GM18499 (cell line): ENCODE data around the gene RGS4.
"Not testable (repeated sequence)": the region's sequence is repeated elsewhere in the genome, so short reads cannot be mapped to it uniquely, and the experiment has no call there.

ENCODE experiments used
- ATAC-seq: cut with Tn5 transposase; IDR thresholded peaks from one replicate; pipeline ENCODE4 v1.9.1; 2021; ENCODE audit warnings: moderate number of reproducible peaks; ENCODE audit not compliant: insufficient read depth, unreplicated experiment

Gene RGS4

DNA sequence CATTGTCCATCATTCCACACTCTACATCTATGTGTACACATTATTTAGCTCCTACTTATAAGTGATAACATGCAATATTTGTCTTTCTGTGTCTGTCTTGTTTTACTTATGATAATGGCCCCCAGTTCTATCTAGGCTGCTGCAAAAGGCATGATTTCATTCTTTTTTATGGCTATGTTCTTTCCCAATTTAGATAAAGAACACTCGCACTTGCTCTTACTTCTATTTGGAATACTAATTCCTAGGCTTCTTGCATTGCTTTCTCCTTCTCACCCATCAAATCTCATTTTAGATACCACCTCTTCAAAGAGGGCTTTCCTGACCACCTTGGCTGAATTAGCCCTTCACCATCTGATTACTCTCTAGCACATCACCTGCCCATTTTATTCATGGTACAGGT is 3.0 kb upstream of the RGS4 start:
- ATAC-seq, result no peak

DNA sequence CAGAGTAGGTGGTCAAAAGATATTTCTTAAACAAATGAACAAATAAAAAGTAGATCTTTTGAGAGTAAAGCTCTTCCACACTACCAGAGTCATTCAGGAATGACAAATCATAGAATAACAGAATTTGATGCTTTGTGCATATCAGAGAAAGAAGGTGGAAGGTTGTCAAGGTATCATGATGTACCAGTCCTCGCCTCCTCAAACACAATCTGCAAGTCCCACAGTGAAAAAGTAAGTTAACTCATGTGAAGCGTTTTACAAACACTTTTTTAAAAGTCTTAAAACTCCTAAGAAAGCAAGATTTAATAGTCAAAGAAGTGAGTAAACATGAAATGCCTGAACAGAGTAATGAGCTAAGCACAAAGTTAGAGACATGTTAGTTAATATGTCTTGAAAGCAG is 2.5 kb upstream of the RGS4 start:
- ATAC-seq, result no peak

DNA sequence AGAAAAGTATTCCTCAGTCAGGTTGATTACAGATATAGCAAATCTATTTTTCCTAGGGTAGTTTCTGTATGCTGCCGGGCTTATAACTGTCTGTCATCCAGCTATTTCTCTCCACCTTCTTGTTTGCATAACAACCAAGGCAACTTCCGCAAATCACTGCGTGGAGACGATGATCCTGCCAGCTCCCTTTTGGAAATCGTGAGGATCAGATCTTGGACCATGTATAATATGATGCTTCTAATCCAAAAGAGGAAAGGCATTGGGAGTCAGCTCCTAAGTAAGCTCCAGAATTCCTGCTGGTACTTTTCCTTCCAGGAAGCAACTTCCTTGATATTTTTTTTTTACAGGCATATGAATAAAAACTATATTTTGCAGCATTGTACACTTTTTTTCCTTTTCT is 445 bp upstream of the RGS4 start:
- no peak for ATAC-seq

DNA sequence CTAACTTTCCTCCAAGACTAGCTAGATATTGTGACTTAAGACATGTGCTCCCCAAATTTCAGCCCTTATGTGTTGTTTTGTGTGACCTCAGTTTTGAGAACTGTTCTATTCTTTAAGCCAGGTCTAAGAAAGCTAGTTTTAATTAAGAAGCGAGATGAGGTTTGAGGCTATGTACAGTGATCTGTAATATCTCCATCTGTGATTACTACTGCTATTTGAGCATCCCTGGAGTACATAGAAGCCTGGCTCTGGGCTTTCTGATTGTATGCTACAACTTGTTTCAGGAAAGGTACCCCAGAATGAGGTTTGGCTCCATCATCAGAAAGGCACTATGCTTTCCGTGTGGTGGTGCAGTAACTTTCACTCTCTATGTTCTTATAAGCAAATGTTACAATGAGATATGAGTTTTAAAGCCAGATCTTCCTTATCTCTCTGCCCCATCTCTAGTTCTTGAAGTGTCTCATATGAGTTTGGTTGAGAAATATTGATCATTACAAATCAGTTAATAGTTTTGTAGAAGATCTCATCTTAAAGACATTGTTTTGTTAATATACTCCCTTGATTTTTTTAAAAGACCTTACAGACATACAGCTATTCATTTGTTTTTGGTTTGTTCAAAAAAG is 605 bp downstream of the RGS4 start:
- no peak for ATAC-seq

DNA sequence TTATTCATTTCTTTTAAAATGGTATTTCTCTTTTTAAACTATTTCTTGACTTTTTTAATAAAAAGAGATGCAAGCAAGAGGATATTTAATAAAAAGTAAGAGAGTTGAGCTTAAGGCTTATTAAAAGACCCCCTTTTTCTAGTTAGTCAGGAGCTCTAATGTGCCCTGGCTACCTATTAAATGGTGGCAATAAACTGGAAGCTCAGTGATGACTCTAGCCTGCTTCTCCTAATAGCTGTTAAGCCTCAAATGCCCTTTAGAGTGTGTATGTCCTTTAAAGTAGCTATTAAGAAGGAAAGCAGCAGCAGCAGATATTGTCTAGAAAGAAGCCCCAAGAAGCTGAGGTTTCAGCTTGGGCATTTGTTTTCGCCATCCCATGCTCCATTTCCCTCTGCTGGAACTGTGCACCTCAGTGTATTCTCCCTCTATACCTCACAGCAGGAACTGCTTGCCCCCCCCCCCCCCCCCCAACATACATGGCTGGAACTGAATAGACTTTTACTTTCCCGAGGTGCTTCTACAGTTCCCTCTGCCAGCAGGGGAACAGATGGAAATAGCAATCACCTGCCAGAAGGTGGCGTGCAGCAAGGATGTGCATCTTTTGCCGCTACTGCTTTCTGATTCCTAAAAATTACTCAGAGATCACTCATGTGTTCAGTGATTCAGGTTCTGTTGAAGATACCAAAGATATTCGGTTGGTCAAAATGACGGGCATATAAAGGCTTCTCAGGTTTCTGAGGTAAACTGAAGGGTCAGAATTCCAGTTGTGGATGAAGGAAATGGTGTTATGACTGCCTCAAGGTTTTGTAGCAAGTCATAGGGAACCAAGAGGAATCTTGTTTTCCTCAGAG is 2.5 kb downstream of the RGS4 start:
- ATAC-seq, result no peak

- no peak for ATAC-seq
These were observed 3.5 kb downstream of the RGS4 start for GRCh38 chr1:163072658-163073057.

DNA sequence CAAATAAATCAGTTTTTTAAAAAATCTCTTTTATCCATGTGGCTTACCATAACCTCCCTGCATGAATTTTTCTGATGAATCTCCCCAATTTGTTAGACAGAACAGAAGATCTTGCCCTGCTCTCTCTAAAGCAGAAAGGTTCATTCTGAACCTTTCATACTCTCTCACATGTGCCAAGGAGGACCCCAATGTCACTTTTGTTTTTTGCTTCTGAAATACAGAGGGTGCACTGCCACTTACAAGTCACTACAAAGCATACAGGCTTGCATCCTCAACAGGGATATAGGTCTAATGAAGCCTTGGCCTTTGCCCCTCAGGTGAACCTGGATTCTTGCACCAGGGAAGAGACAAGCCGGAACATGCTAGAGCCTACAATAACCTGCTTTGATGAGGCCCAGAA is 4.8 kb downstream of the RGS4 start:
- no peak for ATAC-seq

GRCh38 chr1:163074716-163075284 is 5.6 kb downstream of the RGS4 start:
- ATAC-seq, result no peak

DNA sequence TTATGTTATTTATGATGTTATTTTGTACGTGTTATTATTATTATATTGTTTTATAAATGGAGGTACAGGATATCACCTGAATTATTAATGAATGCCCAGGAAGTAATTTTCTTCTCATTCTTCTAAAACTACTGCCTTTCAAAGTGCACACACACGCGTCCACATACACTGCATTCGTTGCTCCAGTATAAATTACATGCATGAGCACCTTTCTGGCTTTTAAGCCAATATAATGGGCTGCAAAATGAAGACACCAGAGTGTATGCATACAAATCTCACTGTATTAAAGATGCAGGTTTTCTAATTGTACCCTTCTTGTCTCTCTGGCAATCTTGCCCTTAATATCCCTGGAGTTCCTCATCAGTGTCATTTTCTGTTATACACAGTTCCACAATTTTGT is 6.9 kb downstream of the RGS4 start:
- no peak for ATAC-seq

DNA sequence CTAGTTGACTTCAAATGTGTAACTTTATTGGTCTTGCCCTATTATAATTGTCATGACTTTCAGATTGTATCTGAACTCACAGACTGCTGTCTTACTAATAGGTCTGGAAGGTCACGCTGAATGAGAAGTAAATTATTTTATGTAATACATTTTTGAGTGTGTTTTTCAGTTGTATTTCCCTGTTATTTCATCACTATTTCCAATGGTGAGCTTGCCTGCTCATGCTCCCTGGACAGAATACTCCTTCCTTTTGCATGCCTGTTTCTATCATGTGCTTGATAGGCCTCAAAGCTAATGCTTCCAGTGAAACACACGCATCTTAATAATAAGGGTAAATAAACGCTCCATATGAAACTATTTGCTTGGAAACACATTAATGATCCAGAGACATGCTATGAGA is 7.3 kb downstream of the RGS4 start:
- ATAC-seq, result no peak

DNA sequence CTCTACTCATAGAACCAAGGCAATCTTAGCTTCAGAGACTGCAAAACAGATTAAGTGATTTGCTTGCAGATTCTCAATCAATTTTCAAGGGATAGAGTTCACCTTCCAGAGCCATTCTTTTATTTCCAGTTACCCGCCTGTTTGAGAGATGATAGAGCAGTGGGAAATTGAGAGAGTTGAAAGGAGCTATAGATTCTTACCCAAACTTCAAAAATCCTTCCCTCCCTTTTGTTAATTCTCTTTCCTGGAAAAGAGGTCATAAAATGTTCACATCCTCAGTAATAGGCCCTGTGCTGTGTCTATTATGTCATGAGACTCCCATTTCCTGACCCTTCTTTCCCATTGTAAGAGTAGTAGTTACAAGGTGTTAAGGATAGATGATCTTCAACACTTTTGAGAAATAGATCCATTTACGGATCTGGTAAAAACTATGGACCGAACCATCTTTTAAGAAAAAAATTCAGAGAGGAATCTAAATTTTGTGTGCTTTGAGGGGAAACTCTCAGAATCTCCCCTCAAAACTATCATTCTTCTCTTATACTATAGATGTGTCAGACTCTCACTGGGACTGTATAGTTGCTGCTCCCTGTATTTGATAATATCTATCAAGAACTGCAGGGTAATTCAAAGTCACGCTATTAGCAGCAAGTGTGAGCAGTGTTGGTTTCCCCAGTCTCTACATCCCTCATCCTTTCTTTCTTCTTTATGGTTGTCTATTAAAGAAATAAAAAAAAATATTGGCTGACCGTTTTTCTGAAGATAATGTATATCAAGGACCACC is 8.0 kb downstream of the RGS4 start:
- no peak for ATAC-seq

DNA sequence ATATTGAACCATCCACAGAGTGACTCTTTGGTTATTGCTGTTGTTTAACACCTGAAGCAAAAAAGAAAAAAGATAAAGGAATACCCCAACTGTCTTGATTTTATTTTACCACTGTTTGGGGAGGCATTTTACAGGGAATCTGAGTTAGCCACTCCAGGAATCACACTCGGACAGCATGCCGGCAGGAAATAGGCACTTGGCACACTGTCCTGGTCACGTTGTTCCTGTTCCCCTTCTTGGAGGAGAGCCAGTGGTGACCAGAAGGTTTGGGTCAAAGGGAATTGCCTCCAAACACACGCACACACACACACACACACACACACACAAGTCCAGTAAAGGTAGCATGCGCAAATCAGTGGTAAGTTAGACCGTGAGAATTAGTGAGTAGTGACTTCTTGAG is 13.8 kb downstream of the RGS4 start:
- no peak for ATAC-seq

DNA sequence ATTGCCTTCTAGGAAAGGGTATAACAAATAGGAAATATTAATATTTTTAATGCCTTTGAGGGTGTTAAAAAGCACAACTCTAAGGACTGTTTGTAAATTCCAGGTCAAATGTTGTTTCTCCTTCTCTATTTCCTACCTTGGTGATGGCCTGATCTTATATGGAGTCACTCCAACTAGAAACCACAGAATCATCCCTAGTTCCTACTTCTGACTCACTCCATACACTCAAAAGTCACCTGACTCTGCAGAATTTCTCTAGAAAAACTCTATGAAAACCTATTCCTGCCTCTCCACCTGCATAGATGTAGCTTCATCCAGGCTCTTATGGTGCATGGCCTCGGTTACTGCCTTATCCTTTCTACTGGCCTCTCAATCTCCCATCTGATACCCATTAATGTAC is 14.5 kb downstream of the RGS4 start:
- ATAC-seq, result no peak

- no peak for ATAC-seq
These were observed 15.2 kb downstream of the RGS4 start for GRCh38 chr1:163084330-163084729.

GRCh38 chr1:163085041-163085903 is 16.1 kb downstream of the RGS4 start:
- no peak for ATAC-seq

GRCh38 chr1:163085904-163086268 is 16.7 kb downstream of the RGS4 start:
- no peak for ATAC-seq

GRCh38 chr1:163089117-163089516 is 20.0 kb downstream of the RGS4 start:
- not testable (repeated sequence) for ATAC-seq

- no peak for ATAC-seq
These were observed 21.3 kb downstream of the RGS4 start for GRCh38 chr1:163090321-163090945.

GRCh38 chr1:163093169-163093568 is 24.0 kb downstream of the RGS4 start:
- no peak for ATAC-seq

GRCh38 chr1:163093579-163093978 is 24.4 kb downstream of the RGS4 start:
- no peak for ATAC-seq
